ENCODE measurements around the gene BICC1. TPM values are rescaled to one million over a fixed set of nuclear protein-coding genes. Genes with fewer than 3 reads are reported as not detected.
"Not testable (repeated sequence)": the region's sequence is repeated elsewhere in the genome, so short reads cannot be mapped to it uniquely, and the experiment has no call there.

Gene BICC1
- total RNA-seq, 1 donor from 2014 or later, result 58.0 TPM

DNA sequence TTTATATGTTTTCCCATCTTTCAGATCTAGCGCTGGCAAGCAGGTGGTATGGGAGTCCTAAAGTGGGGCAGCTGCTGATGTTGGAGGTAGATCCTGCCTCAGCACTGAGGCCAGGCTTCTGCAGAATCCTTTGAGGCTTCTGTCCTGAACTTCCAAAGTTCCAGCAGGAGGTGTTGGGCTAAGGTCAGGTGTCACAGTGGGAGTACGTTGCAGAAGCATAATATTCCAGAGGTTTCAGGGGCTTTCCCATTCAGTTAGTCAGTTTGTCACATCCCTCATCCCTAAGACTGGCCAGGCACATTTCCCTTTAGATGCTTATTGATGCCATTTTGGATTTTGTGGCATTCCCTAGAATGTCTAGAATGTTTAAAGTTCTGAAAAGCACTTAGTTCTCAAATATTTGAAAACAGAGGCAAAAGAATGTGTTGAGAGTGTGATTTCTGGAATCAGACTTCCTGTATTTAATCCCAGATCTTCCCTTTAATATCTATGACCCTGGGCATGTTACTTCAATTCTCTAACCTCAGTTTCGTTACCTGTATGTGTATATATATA is 344.7 kb downstream of the BICC1 start:
- Histone ChIP-seq H3K4me3 (ENCODE audit: low read depth, low read length) (no peak overlapping the region), H3K36me3 (ENCODE audit: control insufficient read depth, insufficient read depth, low read length) (no peaks in the 10 kb centered on the region), H3K27me3 (ENCODE audit: control insufficient read depth, insufficient read depth, low read length) (no peaks in the 10 kb centered on the region)
- DNase-seq (ENCODE audit: low read depth), result no peak
- TF ChIP-seq, protein P1, sequence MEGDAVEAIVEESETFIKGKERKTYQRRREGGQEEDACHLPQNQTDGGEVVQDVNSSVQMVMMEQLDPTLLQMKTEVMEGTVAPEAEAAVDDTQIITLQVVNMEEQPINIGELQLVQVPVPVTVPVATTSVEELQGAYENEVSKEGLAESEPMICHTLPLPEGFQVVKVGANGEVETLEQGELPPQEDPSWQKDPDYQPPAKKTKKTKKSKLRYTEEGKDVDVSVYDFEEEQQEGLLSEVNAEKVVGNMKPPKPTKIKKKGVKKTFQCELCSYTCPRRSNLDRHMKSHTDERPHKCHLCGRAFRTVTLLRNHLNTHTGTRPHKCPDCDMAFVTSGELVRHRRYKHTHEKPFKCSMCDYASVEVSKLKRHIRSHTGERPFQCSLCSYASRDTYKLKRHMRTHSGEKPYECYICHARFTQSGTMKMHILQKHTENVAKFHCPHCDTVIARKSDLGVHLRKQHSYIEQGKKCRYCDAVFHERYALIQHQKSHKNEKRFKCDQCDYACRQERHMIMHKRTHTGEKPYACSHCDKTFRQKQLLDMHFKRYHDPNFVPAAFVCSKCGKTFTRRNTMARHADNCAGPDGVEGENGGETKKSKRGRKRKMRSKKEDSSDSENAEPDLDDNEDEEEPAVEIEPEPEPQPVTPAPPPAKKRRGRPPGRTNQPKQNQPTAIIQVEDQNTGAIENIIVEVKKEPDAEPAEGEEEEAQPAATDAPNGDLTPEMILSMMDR (IDR thresholded peaks at IDR 0.05; ENCODE audit: insufficient read depth, low read length, poor library complexity, severe bottlenecking), result no peak

- not testable (repeated sequence) for DNase-seq (ENCODE audit: low read depth); H3K36me3 ChIP-seq (ENCODE audit: control insufficient read depth, insufficient read depth, low read length); H3K4me3 ChIP-seq (ENCODE audit: low read depth, low read length); H3K27me3 ChIP-seq (ENCODE audit: control insufficient read depth, insufficient read depth, low read length)
Observed at GRCh38 chr10:58858123-58858522, 345.5 kb downstream of the BICC1 start.

DNA sequence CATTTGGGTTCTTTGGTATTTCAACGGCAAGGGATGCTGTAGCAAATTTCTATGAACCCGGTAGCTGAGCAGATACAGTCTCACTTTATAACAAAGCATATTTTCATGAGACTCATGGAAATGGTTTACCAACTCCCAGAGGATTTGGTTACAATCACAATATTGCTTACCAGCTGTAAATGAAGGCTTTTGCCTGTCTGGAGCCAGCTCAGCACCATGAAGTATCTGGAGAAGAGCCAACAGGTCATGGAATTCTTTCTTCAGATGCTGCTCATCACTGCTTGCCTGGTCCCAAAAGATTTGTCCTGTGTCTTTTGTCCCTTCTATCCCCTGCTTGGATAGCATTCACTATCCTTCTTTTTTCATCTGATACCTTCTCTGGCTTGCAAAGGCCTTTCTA is 346.9 kb downstream of the BICC1 start:
- Histone ChIP-seq H3K4me3 (ENCODE audit: low read depth, low read length) (no peak overlapping the region), H3K36me3 (ENCODE audit: control insufficient read depth, insufficient read depth, low read length) (no peaks in the 10 kb centered on the region), H3K27me3 (ENCODE audit: control insufficient read depth, insufficient read depth, low read length) (no peaks in the 10 kb centered on the region)
- TF ChIP-seq, protein P1 (IDR thresholded peaks at IDR 0.05; ENCODE audit: insufficient read depth, low read length, poor library complexity, severe bottlenecking), result no peak
- no peak for DNase-seq (ENCODE audit: low read depth)

DNA sequence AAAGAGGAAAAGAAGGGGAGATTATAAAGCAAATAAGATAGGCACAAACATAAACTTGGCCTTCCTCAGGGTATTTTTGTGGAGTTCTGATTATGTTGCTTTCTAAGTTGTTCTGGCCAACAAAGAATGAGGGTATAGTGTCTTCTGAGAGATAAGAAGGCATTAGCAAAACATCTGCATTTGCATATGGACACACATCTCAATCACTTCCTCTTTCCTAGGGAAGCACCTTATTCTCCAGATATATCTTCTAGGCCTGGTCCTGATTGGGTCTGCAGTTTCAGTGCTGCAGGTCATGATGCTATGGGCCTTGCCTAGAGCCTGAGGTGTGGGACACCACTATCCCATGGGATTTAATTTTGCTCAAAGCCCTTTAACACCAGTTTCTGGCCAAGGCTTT is 355.0 kb downstream of the BICC1 start:
- TF ChIP-seq, protein P1 (IDR thresholded peaks at IDR 0.05; ENCODE audit: insufficient read depth, low read length, poor library complexity, severe bottlenecking), result no peak

GRCh38 chr10:58868736-58869435 is 356.2 kb downstream of the BICC1 start:
- Histone ChIP-seq H3K27me3 (ENCODE audit: control insufficient read depth, insufficient read depth, low read length) (no peaks in the 10 kb centered on the region), H3K4me3 (ENCODE audit: low read depth, low read length) (no peak overlapping the region), H3K36me3 (ENCODE audit: control insufficient read depth, insufficient read depth, low read length) (no peaks in the 10 kb centered on the region)
- DNase-seq (ENCODE audit: low read depth), result no peak
- TF ChIP-seq, protein P1 (IDR thresholded peaks at IDR 0.05; ENCODE audit: insufficient read depth, low read length, poor library complexity, severe bottlenecking), result no peak

More for the DNA sequence above, 355.0 kb downstream of the BICC1 start:
- H3K4me3 ChIP-seq (ENCODE audit: low read depth, low read length), result no peak overlapping the region
- H3K36me3 ChIP-seq (ENCODE audit: control insufficient read depth, insufficient read depth, low read length), result no peaks in the 10 kb centered on the region
- no peaks in the 10 kb centered on the region for H3K27me3 ChIP-seq (ENCODE audit: control insufficient read depth, insufficient read depth, low read length)
- no peak for DNase-seq (ENCODE audit: low read depth)

DNA sequence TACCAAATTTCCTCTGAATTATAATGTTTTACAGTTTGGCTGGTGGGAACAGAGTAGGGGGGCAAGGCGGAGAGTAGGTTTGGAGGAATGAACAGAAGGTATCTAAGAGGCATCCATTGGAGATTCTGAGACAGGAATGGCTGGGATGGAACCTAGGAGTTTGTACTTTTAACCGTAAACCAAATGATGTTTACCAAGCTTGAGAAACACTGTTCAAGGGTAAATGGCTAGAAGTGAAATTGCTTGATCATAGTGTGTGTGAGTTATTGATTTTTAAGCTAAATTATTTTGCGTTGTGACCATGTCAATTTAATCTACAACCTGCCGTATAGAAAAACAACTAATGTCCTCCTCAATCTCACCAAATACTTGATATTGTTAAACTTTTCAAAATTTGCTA is 357.4 kb downstream of the BICC1 start:
- Histone ChIP-seq H3K27me3 (ENCODE audit: control insufficient read depth, insufficient read depth, low read length) (no peaks in the 10 kb centered on the region), H3K4me3 (ENCODE audit: low read depth, low read length) (no peak overlapping the region), H3K36me3 (ENCODE audit: control insufficient read depth, insufficient read depth, low read length) (no peaks in the 10 kb centered on the region)
- TF ChIP-seq, protein P1 (IDR thresholded peaks at IDR 0.05; ENCODE audit: insufficient read depth, low read length, poor library complexity, severe bottlenecking), result no peak
- DNase-seq (ENCODE audit: low read depth), result no peak

All from kidney epithelial cell (primary cell).